SKM-1 treated with dmso at 0.1 percent for 144 hours (cell line): Measurements from ENCODE around the gene BCL2L15.
"Not testable (repeated sequence)": the region's sequence is repeated elsewhere in the genome, so short reads cannot be mapped to it uniquely, and the experiment has no call there.

ENCODE experiments used
- DNase-seq: peaks from one replicate; lab custom pipeline; 2025; ENCODE audit not compliant: unreplicated experiment; lab: John Stamatoyannopoulos, UW

Gene BCL2L15

DNA sequence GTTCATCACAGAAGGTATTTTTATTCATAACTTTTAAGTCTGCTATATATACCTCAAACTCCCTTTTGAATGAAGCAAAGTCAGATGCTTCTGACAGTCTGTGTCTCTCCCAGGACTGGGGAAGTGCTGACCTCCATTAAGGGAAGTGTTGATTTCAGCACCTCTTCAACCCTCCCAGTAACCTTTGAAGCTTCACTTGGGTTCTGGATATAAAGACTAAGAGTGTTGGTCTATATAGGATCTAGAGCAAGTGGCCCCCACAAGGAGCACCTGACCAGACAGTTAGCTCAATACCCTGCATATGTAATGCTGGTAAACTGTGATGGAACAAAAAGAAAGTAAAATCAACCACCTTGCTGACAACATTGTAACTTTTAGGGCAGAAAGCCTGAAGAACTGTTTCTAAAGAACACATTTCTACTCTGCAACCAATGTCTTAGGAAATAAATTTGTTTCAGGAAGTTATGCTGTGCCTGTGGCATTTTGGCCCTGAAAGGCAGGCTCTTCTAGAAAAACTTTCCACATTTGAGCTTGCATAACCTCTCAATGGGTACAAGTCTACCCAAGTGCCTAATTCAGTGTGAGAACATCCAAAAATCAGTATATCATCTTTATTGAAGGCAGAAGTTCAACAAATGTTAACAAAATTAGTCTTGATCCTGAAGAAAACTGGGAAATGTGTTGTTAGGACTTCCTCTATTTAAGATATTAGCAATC is 15.0 kb downstream of the BCL2L15 start:
- peak; percentile 78 for DNase-seq

DNA sequence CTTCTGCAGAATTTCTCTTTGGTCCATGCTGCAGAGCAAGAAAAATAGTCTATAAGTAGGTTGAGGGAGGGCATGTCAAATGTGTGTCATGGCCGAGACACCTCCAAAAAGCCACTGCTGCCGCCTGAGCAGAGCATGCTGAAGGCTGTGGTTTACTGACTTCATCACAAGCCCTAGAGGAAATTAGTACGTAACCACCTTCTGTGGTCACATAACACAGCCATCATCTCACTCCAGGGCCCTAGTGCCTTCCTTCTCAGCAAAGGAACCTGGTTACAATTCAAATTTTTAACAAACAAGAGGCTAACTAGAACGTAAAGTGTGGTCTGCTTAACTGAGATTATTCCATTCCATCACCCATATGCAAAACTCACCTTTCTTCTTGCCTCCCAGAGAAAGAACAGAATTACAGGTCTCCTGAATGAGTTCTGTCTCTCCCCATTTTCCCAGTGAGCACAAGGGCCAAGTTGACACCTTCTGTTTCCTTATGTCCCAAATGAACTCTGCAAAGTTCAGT is 15.7 kb downstream of the BCL2L15 start, which contains the start of gene PTPN22:
TSS of gene PTPN22 (minus strand) at position 116 of the 517 bp plus-strand sequence.
- DNase-seq = peak; percentile 91

DNA sequence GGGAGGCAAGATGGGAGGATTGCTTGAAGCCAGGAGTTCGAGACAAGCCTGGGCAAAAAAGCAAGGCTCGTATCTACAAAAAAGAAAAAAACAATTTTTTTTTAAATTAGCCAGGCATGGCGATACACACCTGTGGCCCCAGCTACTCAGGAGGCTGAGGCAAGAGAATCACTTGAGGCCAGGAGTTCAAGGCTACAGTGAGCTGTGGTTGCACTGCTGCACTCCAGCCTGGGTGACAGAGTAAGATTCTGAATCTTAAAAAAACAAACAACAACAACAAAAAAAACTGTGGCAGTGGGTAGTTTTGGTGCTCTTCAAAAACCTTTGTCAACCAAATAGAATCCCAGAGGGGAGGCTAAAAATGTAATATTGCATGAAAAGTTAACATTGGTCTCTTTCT is 16.6 kb downstream of the BCL2L15 start:
- no peak for DNase-seq

DNA sequence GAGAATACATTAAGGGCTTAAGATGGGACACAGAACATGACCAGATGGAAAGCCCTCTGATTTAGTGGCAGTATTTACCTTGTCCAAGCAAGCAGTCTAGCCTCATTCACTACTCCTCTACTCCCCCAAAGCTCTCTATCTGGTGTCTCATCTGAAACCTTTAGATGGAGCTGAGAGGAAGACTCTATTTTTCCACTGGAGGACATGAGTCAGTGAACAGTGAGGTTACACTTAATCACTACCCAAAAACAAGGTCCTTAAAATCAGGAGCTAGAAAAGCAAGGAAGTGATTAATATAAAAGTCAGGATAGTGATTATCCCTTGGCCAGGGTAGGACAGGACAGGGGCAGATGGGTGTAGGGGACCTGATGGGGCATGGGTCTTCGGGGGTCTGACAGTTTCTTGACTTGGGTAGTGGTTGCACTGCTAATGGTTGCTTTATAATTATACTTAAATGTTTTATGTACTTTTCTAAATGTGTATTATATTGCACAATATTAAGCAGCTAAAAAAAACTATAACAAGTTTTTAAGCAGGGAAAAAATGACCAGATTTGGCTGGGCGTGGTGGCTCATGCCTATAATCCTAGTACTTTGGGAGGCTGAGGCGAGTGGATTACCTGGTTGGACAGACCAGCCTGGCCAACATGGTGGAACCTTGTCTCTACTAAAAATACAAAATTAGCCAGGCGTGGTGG is 18.8 kb downstream of the BCL2L15 start:
- no peak for DNase-seq

DNA sequence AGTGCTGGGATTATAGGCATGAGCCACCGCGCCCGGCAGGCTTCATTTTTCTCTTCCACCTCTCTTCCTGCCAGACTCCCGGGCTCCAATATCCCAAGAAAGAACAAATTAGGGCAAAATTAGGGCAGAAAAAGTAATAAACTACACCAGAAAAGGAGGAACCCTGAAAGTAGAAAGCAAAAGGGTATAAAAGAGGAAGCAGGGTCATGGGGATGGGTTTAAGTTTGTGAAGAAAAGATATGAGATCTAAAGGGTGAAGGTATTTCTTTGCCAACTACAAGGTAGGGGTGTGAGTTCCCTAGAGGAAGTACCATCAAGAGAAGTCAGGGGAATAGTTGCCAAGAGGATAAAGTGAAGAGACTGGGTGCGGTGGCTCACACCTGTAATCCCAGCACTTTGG is 25.7 kb downstream of the BCL2L15 start:
- peak; percentile 19 for DNase-seq

DNA sequence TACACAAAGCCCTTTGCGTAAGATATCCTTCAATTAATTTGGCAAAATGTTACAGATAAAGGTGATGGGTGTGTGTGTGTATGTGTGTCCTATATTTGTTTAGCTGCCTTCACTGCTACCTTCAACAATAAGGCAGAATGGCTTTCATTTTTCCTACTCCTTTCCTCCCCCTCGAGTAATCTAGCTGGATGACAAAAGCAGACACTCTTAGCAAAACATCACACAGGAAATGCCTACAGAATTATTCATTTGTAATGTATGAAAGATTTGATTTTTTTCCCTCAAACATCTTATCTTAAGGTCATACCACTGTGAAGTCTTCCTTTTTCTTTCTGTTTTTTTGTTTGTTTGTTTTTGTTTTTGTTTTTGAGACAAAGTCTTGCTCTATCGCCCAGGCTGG is 26.5 kb downstream of the BCL2L15 start:
- DNase-seq = no peak

DNA sequence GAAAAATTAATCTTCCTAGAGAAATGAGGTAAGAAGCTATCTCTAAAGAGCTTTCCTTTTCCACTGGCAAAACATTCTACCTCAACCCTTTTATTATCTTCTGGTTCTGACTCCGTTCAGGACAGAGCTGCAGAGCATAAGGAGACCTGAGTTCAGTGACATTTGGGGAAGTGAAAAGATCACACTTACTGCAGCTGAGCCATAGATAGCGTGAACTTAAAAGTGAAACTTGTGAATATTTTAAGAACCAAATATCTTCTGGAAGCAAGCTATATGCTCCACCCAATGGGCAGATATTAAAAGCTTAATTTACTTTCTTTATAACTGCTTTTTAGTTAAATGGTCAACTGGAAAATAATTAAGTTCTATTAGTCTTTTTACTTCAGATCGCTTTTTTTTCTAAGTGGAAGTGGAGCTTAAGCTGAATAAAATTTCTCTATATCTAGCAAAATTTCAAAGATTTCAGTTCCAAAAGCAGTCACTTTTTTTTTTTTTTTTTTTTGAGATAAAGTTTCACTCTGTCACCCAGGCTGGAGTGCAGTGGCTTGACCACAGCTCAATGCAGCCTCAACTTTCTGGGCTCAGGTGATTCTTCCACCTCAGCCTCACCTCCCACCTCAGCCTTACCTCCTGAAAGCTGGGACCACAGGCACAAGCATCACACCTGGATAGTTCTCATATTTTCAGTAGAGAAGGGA is 27.8 kb downstream of the BCL2L15 start:
- DNase-seq = peak; percentile 55

DNA sequence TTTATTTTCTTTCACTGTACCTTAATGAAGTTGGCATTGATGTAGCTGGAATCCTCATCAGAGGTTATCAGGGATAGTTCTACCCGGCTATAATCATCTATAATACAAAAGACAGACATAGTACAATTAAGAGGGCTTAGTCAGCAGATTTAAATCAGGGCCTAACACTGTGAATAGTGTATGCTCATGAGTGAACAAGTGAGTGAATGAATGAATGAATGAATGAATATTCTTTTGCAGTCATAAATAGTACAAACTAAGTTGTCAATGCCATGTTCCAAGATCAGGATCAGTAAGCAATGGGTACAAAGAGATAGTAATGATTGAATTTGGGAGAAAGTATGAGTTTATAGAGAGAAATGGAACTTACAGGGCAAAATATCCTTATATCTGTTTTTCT is 28.4 kb downstream of the BCL2L15 start:
- DNase-seq = no peak

DNA sequence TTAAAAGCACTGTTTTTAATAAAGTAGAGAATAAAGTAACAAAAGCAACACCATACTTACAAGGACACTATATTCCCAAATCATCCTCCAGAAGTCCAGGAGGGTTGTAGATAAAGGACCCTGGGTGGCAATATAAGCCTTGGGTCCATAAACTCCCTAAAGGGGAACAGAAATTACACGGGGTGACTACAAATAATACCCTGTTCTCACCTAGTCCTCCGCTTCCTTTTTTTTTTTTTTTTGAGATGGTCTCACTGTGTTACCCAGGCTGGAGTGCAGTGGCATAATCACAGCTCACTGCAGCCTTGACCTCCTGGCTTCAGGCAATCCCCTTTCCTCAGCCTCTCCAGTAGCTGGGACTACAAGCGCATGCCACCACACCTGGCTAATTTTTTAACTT is 29.0 kb downstream of the BCL2L15 start:
- DNase-seq = peak; percentile 31

DNA sequence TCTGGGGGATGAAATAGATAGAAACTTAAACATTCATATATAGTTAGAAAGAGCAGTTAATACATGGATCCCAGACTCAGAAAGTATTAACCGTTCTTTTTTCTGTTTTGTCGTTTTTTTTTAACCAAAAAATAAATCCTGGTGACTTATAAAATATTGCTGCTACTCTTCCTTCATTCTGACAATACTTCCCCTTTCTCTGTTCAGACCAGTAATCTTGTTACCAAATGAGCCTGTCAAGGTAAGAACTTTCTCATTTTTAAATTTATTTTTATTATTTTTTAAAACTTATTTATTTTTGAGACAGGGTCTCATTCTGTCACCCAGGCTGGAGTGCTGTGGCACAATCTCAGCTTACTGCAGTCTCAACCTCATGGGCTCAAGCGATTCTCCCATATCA is 29.6 kb downstream of the BCL2L15 start:
- DNase-seq = peak; percentile 53

DNA sequence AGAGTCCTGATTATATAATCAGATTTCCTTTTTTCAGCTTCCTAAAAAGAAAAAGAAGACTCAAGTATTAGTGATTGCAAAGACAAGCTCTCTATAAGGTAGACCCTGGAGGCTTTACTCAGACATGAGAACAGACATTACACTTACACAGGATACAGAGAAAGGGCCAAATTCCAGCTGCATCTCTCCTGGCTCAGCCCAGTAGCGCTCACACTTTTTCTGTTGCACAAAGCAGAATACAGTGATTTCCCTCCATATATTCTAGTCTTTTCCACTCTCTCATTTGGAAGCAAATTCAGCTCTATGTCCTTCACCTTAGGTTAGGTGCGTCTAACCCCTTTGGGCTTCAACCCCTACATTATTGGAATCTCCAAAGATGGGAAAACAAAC is 31.0 kb downstream of the BCL2L15 start:
- no peak for DNase-seq

DNA sequence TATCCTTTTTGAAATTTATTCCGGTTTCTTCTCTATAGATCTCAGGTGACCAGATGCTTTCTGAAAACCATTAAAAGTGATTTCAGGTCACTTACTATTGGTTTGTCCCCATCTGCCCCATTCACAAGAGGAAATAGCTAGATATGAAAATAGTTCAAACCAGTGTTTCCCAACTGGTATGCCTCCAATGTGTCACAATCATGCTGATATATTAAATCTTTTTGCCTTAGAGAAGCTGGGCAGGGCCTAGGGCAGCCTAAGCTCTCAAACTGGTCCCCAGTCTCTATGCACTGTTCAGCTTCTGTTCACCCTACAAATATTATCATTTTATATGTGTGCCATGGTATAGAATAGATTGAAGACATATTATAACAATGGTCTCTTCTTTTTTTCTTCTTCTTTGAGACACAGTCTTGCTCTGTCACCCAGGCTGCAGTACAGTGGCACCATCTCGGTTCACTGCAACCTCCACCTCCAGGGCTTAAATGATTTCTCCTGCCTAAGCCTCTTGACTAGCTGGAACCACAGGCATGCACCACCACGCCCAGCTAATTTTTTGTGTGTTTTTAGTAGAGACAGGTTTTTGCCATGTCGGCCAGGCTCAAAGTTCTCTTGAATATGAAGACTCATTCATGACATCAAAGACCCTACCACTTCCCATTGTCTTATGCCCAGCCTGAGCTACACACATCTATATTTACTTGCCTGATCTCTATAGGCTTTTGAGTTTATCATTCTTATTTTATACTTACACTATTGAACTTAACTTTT is 31.6 kb downstream of the BCL2L15 start:
- peak; percentile 22 for DNase-seq

DNA sequence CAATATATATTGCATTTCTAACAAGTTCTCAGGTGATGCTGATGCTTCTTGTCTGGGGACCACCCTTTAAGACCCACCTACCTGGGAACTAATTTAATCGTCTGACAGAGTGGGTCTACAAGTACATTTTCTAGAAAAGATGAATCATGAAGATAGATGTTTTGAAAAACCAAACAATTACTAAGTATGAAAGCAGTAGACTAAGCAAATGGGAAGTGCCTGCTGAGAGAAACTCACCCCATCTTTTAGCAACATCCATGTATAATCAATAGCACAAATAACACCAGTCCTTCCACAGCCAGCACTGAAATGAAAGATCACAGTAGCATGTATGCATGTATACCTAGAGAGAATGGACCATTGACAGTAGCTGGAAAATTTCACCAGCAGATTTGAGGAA is 33.1 kb downstream of the BCL2L15 start:
- DNase-seq = no peak

DNA sequence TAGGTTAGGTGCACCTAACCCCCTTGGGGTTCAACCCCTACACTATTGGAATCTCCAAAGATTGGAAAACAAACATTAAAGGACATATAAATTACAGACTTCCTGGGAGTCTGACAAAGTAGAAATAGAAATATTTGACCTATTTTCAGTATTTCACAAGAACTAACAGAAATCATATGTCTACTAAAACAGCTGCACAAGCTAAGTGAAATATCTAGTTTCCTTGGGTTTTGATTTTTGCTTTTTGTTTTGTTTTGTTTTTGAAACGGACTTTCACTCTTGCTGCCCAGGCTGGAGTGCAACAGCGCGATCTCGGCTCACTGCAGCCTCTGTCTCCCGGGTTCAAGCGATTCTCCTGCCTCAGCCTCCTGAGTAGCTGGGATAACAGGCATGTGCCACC is 34.7 kb downstream of the BCL2L15 start:
- not testable (repeated sequence) for DNase-seq

DNA sequence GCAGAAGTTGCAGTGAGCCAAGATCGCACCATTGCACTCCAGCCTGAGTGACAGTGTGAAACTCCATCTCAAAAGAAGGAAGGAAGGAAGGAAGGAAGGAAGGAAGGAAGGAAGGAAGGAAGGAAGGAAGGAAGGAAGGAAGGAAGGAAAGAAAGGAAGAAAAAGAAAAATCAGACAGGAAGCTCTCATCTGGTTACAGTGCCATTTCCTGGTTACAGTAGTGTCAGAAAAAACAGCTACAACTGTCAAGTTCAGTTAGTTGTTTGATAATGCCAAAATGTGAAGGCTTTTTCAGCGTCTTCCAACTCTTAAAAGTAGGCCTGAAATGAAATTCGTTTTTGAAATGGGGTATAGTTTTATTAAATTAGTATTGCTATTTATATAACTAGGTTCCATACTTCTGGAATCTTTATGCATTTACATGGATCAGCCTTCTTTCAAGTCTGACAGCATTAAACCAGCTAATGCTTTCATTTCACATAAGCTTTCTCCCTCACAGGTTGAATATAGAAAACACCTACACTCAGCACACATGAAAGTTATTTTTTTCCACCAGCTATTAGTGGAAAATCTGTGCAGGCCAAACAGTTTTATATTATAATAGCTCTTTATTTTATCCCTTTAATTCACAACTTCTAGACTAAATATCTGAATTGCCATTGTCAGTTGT is 37.1 kb downstream of the BCL2L15 start:
- no peak for DNase-seq

DNA sequence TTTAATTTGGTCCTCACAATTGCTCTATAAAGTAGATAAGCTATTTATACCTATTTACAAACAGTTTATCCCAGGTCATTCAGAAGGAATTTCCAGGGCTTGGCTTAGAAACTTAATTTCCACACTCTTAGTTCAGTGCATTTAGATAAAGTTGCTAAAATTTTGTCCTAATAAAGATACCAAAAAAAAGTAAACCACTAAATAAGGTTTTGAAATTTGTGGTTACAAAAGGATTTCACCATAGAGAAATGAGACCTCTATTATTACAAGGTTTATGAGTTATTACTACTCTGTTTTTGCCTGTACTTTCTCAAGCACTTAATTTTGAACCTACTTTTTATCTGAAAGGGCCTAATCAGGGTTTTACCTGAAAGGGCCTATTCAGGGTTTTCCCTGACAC is 38.3 kb downstream of the BCL2L15 start:
- no peak for DNase-seq

DNA sequence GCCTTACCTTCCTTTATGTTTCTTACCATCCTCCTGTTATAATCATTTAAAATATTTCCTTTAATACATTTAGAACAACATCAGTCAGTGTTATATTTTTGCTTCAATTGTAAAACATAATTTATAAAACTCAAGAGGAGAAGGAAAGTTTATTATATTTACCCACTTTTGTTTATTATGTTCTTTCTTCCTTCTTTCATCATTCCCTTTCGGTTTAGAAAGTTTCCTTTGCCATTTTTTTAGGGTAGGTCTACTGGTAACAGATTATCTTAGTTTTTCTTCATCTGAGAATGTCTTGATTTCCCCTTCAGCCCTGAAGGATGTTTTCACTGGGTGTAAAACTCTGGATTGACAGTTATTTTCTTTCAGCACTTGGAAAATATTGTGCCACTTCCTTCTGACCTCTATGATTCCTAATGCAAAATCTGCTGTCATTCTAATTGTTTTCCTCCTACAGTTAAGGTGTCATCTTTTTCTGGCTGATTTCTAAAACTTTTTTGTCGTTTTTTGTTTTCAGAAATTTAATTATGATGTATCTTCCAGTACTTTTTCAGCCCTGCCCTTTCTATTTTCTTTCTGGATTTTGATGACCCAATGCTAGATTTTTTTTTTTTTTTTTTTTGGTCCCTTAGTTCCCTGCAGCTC is 40.9 kb downstream of the BCL2L15 start:
- no peak for DNase-seq

DNA sequence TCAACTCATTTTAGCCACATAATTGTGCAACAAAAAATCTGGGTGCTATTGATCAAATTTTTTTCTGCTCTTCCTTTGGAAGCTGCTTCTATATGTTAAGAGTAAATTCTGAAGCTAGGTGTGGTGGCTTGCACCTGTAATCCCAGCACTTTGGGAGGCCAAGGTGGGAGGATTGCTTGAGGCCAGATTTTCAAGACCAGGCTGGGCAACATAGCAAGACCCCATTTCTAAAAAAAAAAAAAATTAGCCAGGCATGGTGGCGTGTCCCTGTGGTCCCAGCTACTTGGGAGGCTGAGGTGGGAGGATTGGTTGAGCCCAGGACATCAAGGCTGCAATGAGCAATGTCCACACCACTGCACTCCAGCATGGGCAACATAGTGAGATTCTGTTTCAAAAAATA is 50.8 kb downstream of the BCL2L15 start:
- DNase-seq = no peak

DNA sequence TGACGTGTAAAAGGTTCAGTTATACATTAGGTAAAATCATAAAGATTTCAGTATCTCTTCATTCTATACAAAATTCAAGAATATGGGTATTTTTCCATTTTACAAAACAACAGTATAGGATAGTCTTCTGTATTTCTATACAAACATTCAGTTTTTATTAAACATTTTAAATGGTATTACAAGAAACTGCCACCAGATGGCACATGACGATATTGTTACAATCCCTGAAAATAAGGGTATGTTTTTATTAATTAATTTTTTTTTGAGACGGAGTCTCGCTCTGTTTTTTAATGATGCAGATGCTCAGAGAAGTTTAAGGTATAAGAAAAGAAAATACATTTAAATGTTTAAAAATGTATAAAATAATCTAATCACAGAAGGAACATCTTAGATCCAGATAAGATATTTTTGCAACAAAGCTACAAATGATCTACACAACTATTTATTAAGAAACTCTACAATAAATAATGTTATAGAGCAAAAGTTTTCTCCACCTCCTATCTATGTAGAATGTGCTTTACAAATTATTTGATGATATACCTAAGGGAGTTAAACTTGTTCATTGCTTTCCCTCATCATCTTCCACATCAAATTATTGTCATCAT is 51.6 kb downstream of the BCL2L15 start:
- peak; percentile 9 for DNase-seq

DNA sequence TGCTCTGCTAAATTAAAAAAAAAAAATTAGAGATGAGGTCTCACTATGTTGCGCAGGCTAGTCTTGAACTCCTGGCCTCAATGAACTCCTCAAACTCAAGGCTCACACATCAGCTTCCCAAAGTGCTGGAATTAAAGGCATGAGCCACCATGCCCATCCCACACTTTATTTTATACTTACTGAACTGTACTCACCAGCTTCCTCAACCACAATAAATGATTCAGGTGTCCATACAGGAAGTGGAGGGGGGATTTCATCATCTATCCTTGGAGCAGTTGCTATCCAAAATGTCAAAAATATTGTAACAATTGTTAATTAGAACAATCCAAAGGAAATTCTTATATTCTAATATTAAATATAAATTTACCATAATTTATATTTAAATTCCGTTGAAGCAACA is 52.7 kb downstream of the BCL2L15 start:
- DNase-seq = no peak
